IMR-90 (cell line): Measurements from ENCODE around the gene CCDC83. TPM values are rescaled to one million over a fixed set of nuclear protein-coding genes. Genes with fewer than 3 reads are reported as not detected.

ENCODE experiments used
- ATAC-seq: fragments of 200-7000 bp; cut with Tn5 transposase; 2 replicates; pipeline ENCODE4 v1.9.1; 2020; ENCODE audit warnings: low read depth, mild to moderate bottlenecking, moderate library complexity
- BruUV-seq: library from RNA; stranded (reverse); fragments of 400-500 nt; replicated peaks from 2 replicates; lab custom pipeline; 2021; lab: Mats Ljungman, UMichigan
- CTCF ChIA-PET: fragments of 300-600 bp; formaldehyde crosslinking; extraction: SDS; loops from one replicate; lab custom pipeline; 2021; ENCODE audit warnings: antibody characterized with exemption; lab: Yijun Ruan, JAX
- POLR2A ChIA-PET: fragments of 300-600 bp; sonication (Branson Sonifier 250); formaldehyde crosslinking; loops from one replicate; lab custom pipeline; 2022; ENCODE audit warnings: antibody characterized with exemption; ENCODE audit not compliant: unreplicated experiment; lab: Charles Lee
- DNase-seq: peaks from one replicate; pipeline ENCODE4 v3.0.0; 2013
- H2AFZ ChIP-seq: replicated peaks from 2 replicates; pipeline ENCODE3; 2013; ENCODE audit warnings: low read length, mild to moderate bottlenecking; ENCODE audit not compliant: poor library complexity
- H2AK5ac ChIP-seq: 2 replicates; pipeline ENCODE4 v1.6.1; 2013; ENCODE audit warnings: low read depth, low read length, inconsistent platforms
- H2AK9ac ChIP-seq: replicated peaks from 2 replicates; pipeline ENCODE3; 2013; ENCODE audit warnings: mild to moderate bottlenecking, low read depth, low read length, moderate library complexity; ENCODE audit not compliant: poor library complexity
- H2BK120ac ChIP-seq: 2 replicates; pipeline ENCODE4 v1.6.1; 2013; ENCODE audit warnings: low read depth, low read length, inconsistent platforms
- H2BK15ac ChIP-seq: 3 replicates; pipeline ENCODE4 v1.6.1; 2013; ENCODE audit warnings: low read depth, low read length, inconsistent platforms
- H2BK20ac ChIP-seq: 2 replicates; pipeline ENCODE4 v1.6.1; 2013; ENCODE audit warnings: low read depth, mild to moderate bottlenecking, inconsistent platforms, low read length, moderate library complexity
- H2BK5ac ChIP-seq: 2 replicates; pipeline ENCODE4 v1.6.1; 2013; ENCODE audit warnings: mild to moderate bottlenecking, low read depth, low read length, inconsistent platforms; ENCODE audit not compliant: poor library complexity, severe bottlenecking
- H3K14ac ChIP-seq: replicated peaks from 2 replicates; pipeline ENCODE4 v1.6.1; 2013; ENCODE audit warnings: low read depth, low read length, inconsistent platforms
- H3K18ac ChIP-seq: 2 replicates; pipeline ENCODE4 v1.6.1; 2013; ENCODE audit warnings: low read depth, low read length, control low read depth
- H3K23ac ChIP-seq: 2 replicates; pipeline ENCODE4 v1.6.1; 2013; ENCODE audit warnings: low read depth, low read length, inconsistent platforms
- H3K27ac ChIP-seq: 2 replicates; pipeline ENCODE4 v1.5.1; 2013; ENCODE audit warnings: mild to moderate bottlenecking, control low read depth, low read length; ENCODE audit not compliant: insufficient read depth
- H3K27me3 ChIP-seq: 2 replicates; pipeline ENCODE4 v1.6.1; 2013; ENCODE audit warnings: low read length; ENCODE audit not compliant: control insufficient read depth, insufficient read depth
- H3K36me3 ChIP-seq: 2 replicates; pipeline ENCODE4 v1.6.1; 2013; ENCODE audit warnings: low read length, mixed read lengths; ENCODE audit not compliant: control insufficient read depth, insufficient read depth
- H3K4ac ChIP-seq: 2 replicates; pipeline ENCODE4 v1.6.1; 2013; ENCODE audit warnings: low read depth, low read length, inconsistent platforms
- H3K4me1 ChIP-seq: 2 replicates; pipeline ENCODE4 v1.6.1; 2013; ENCODE audit warnings: low read length, mixed read lengths; ENCODE audit not compliant: control insufficient read depth, insufficient read depth
- H3K4me2 ChIP-seq: 2 replicates; pipeline ENCODE4 v1.6.1; 2013; ENCODE audit warnings: low read depth, mild to moderate bottlenecking, control low read depth, low read length, moderate library complexity
- H3K4me3 ChIP-seq: 2 replicates; pipeline ENCODE4 v1.5.1; 2013; ENCODE audit warnings: low read depth, mild to moderate bottlenecking, control low read depth, low read length, moderate library complexity; ENCODE audit not compliant: insufficient read depth
- H3K56ac ChIP-seq: 2 replicates; pipeline ENCODE4 v1.6.1; 2013; ENCODE audit warnings: low read length, inconsistent platforms; ENCODE audit not compliant: insufficient read depth; ENCODE audit errors: extremely low read depth
- H3K79me1 ChIP-seq, 2 experiments: 2 replicates each; pipeline ENCODE4 v1.6.1; 2013; ENCODE audit warnings: low read length in 2 of 2, inconsistent platforms in 1 of 2, low read depth in 1 of 2
- H3K9ac ChIP-seq: 2 replicates; pipeline ENCODE4 v1.6.1; 2013; ENCODE audit warnings: low read depth, low read length, control low read depth
- H3K9me1 ChIP-seq: 2 replicates; pipeline ENCODE4 v1.6.1; 2013; ENCODE audit warnings: low read length, inconsistent platforms; ENCODE audit not compliant: insufficient read depth
- H3K9me3 ChIP-seq: 2 replicates; pipeline ENCODE4 v1.6.1; 2013; ENCODE audit warnings: low read length; ENCODE audit not compliant: control insufficient read depth, insufficient read depth
- H4K20me1 ChIP-seq: 2 replicates; pipeline ENCODE4 v1.6.1; 2013; ENCODE audit warnings: low read length, inconsistent platforms; ENCODE audit not compliant: insufficient read depth
- H4K5ac ChIP-seq: 2 replicates; pipeline ENCODE4 v1.6.1; 2013; ENCODE audit warnings: mild to moderate bottlenecking, low read depth, low read length, control low read depth
- H4K8ac ChIP-seq, 2 experiments: 2 replicates each; pipeline ENCODE4 v1.6.1; 2013; ENCODE audit warnings: low read depth in 2 of 2, low read length in 2 of 2, control low read depth in 1 of 2, inconsistent platforms in 1 of 2
- H4K91ac ChIP-seq: 2 replicates; pipeline ENCODE4 v1.6.1; 2013; ENCODE audit warnings: low read depth, low read length, inconsistent platforms; ENCODE audit not compliant: insufficient read depth
- BHLHE40 ChIP-seq: fragments of 150-350 bp; IDR thresholded peaks from 2 replicates; pipeline ENCODE4 v1.6.1; 2016; ENCODE audit warnings: mild to moderate bottlenecking, low read depth, low read length
- CEBPB ChIP-seq: IDR thresholded peaks from 2 replicates; pipeline ENCODE4 v1.6.1; 2012; ENCODE audit warnings: low read depth, low read length, improper control_type of control experiment
- CHD1 ChIP-seq: IDR thresholded peaks from 2 replicates; pipeline ENCODE4 v1.6.1; 2012; ENCODE audit warnings: low read depth, low read length, improper control_type of control experiment
- CTCF ChIP-seq: conservative IDR thresholded peaks from 2 replicates; pipeline ENCODE4 v1.5.1; 2012; ENCODE audit warnings: mild to moderate bottlenecking, low read depth, low read length, improper control_type of control experiment
- ELK1 ChIP-seq: fragments of 150-350 bp; IDR thresholded peaks from 2 replicates; pipeline ENCODE4 v1.6.1; 2016; ENCODE audit warnings: low read depth, mild to moderate bottlenecking, low read length, moderate library complexity, borderline replicate concordance
- FOS ChIP-seq: fragments of 150-350 bp; IDR thresholded peaks from 2 replicates; pipeline ENCODE4 v1.6.1; 2016; ENCODE audit warnings: low read depth, low read length
- MAFK ChIP-seq: IDR thresholded peaks from 2 replicates; pipeline ENCODE4 v1.6.1; 2012; ENCODE audit warnings: low read depth, low read length, improper control_type of control experiment
- MAZ ChIP-seq: IDR thresholded peaks from 2 replicates; pipeline ENCODE4 v1.6.1; 2012; ENCODE audit warnings: low read depth, mild to moderate bottlenecking, low read length, improper control_type of control experiment, moderate library complexity, borderline replicate concordance
- MXI1 ChIP-seq: IDR thresholded peaks from 2 replicates; pipeline ENCODE4 v1.6.1; 2012; ENCODE audit warnings: low read depth, mild to moderate bottlenecking, low read length, moderate library complexity, borderline replicate concordance
- NFE2L2 ChIP-seq: fragments of 150-350 bp; IDR thresholded peaks from 2 replicates; pipeline ENCODE4 v1.6.1; 2016; ENCODE audit warnings: low read depth, mild to moderate bottlenecking, low read length
- POLR2A ChIP-seq: IDR thresholded peaks from 2 replicates; pipeline ENCODE4 v1.6.1; 2012; ENCODE audit warnings: mild to moderate bottlenecking, low read depth, low read length
- RAD21 ChIP-seq: IDR thresholded peaks from 2 replicates; pipeline ENCODE4 v1.6.1; 2012; ENCODE audit warnings: low read length, improper control_type of control experiment
- RCOR1 ChIP-seq: IDR thresholded peaks from 2 replicates; pipeline ENCODE4 v1.6.1; 2012; ENCODE audit warnings: mild to moderate bottlenecking, low read length, improper control_type of control experiment; ENCODE audit not compliant: insufficient replicate concordance
- RFX5 ChIP-seq: IDR thresholded peaks from 2 replicates; pipeline ENCODE4 v1.8.0; 2012; ENCODE audit warnings: low read depth, mild to moderate bottlenecking, low read length, moderate library complexity
- SMC3 ChIP-seq: fragments of 150-350 bp; IDR thresholded peaks from 2 replicates; pipeline ENCODE4 v1.6.1; 2016; ENCODE audit warnings: low read depth, mild to moderate bottlenecking, antibody characterized with exemption, low read length, moderate library complexity
- USF2 ChIP-seq: fragments of 150-350 bp; IDR thresholded peaks from 2 replicates; pipeline ENCODE4 v1.6.1; 2017; ENCODE audit warnings: mild to moderate bottlenecking, antibody characterized with exemption, low read length, low read depth
- WGBS, 2 experiments: methylation state at CpG; one replicate each; pipeline versions ENCODE4 v1.1.5 to v1.1.7; 2013; ENCODE audit warnings: missing lambda C conversion rate in 2 of 2; ENCODE audit not compliant: insufficient read length in 1 of 2; ENCODE audit errors: extremely low coverage in 2 of 2; 5-methylcytosine and 5-hydroxymethylcytosine counted together
- dilution Hi-C: fragments of 300-500 bp; cut with HindIII; formaldehyde crosslinking; loops from one replicate; pipeline ENCODE4 v1.14.3; 2018; ENCODE audit warnings: low sequenced_read_pairs; ENCODE audit not compliant: unreplicated experiment
- in situ Hi-C: fragments of 300-500 bp; cut with MboI; formaldehyde crosslinking; loops from 3 replicates; pipeline ENCODE4 v1.14.3; 2019; ENCODE audit warnings: low sequenced_read_pairs, inconsistent platforms, mixed read lengths
- intact Hi-C: fragments of 100-400 bp; cut with micrococcal nuclease; formaldehyde crosslinking; loops from 2 replicates; pipeline ENCODE4 v1.10.0; 2022
- polyA plus RNA-seq, 3 experiments: library from polyadenylated mRNA; depleted of rRNA; stranded (reverse); fragments of >200 nt; gene quantifications; 2 replicates each; pipeline ENCODE4 v1.2.3, GENCODE V29; 2012; ENCODE audit warnings: low replicate concordance in 1 of 3
- total RNA-seq: library from RNA; depleted of rRNA; stranded (reverse); fragments of >200 nt; gene quantifications from 2 replicates; pipeline ENCODE4 v1.2.3, GENCODE V29; 2012

Gene CCDC83
- total and polyA plus RNA-seq, 2 of the 4 experiments (the other 2 are of a cell fraction): not detected

- H3K4ac ChIP-seq: no peak overlapping the region
- H2AK5ac ChIP-seq: no peak overlapping the region
- H3K56ac ChIP-seq: no peak overlapping the region
- no peak overlapping the region for H4K91ac ChIP-seq
- H3K4me1 ChIP-seq: peaks cover 14% of the 10 kb centered on the region
- TF ChIP-seq USF2: no peak
- no peak for TF ChIP-seq CEBPB
- TF ChIP-seq MAFK: no peak
- TF ChIP-seq NFE2L2: no peak
- no peak for TF ChIP-seq RFX5
- TF ChIP-seq CTCF: no peak
- TF ChIP-seq RAD21: no peak
- TF ChIP-seq MAZ: no peak
- TF ChIP-seq BHLHE40: no peak
- TF ChIP-seq POLR2A: no peak
- no peak for TF ChIP-seq MXI1
- TF ChIP-seq RCOR1: no peak
- no peak for TF ChIP-seq FOS
- TF ChIP-seq SMC3: no peak
- no peak for TF ChIP-seq ELK1
- no peak for TF ChIP-seq CHD1
- H3K79me1 ChIP-seq: peaks cover 6 to 15% of the 10 kb centered on the region in 2 experiments; a peak in 3 of 4 replicates
- peaks cover 4% of the 10 kb centered on the region; the same call in 1 of the 2 replicates for H4K20me1 ChIP-seq
- H3K4me3 ChIP-seq: no peak overlapping the region
- no peak overlapping the region for H2AK9ac ChIP-seq
- no peak overlapping the region for H4K5ac ChIP-seq
- no TSS peak for BruUV-seq
- no peak overlapping the region for H3K14ac ChIP-seq
- no peak overlapping the region for H2BK20ac ChIP-seq
- intact Hi-C loops: no loop called here
- H2BK120ac ChIP-seq: no peak overlapping the region
- no peak overlapping the region for H3K4me2 ChIP-seq
- peaks cover 11% of the 10 kb centered on the region for H3K9me1 ChIP-seq
- ATAC-seq (no peak), DNase-seq (no peak)
- no peak overlapping the region for H3K9ac ChIP-seq
- in situ Hi-C loops: no loop called here
- H3K27me3 ChIP-seq: no peaks in the 10 kb centered on the region
- no peaks in the 10 kb centered on the region for H3K9me3 ChIP-seq
- H3K18ac ChIP-seq: no peak overlapping the region
- H2BK5ac ChIP-seq: no peak overlapping the region
- ChIA-PET POLR2A (no interaction called here), CTCF (no interaction called here)
- no peak overlapping the region for H2BK15ac ChIP-seq
- WGBS, 2 experiments: no CpG with 5 or more reads among the region's 1 CpG
- peaks cover 3% of the 10 kb centered on the region for H3K36me3 ChIP-seq
- H3K23ac ChIP-seq: no peak overlapping the region
- dilution Hi-C loops: no loop called here
- H4K8ac ChIP-seq: no peak overlapping the region
- H2AFZ ChIP-seq: no peak overlapping the region
- no peak overlapping the region for H3K27ac ChIP-seq
These were observed 94.6 kb downstream of the CCDC83 start for GRCh38 chr11:85949798-85950197.
